Endothelial cell of umbilical vein (primary cell): ENCODE results near the gene TIMM10B. TPM values are rescaled to one million over a fixed set of nuclear protein-coding genes. Genes with fewer than 3 reads are reported as not detected.

ENCODE experiments used
- BruUV-seq: library from RNA; stranded (reverse); fragments of 400-500 nt; replicated peaks from 2 replicates; lab custom pipeline; 2021; lab: Mats Ljungman, UMichigan
- CTCF ChIA-PET: fragments of 300-600, 350-600 bp; sonication (Branson Sonifier 250); formaldehyde crosslinking; loops from one replicate; lab custom pipeline; 2021; ENCODE audit warnings: antibody characterized with exemption, inconsistent platforms; lab: Charles Lee
- POLR2A ChIA-PET: fragments of 300-600, 350-600 bp; sonication (Branson Sonifier 250); formaldehyde crosslinking; loops from one replicate; lab custom pipeline; 2021; ENCODE audit warnings: antibody characterized with exemption, inconsistent platforms; lab: Charles Lee
- DNase-seq: peaks from one replicate; pipeline ENCODE4 v3.0.0-alpha.2; 2011; ENCODE audit warnings: low read depth, low spot score
- FAIRE-seq: peaks from 2 replicates; lab custom pipeline; 2011; peaks lifted over from hg19 to GRCh38; lab: Jason Lieb, UNC
- H2AFZ ChIP-seq: 2 replicates; pipeline ENCODE4 v1.6.0; 2012; ENCODE audit warnings: low read depth, low read length, control low read depth, inconsistent platforms
- H3K27ac ChIP-seq: 2 replicates; pipeline ENCODE4 v1.5.1; 2011; ENCODE audit warnings: low read depth, mild to moderate bottlenecking, control low read depth, low read length, moderate library complexity; ENCODE audit not compliant: insufficient read depth
- H3K27me3 ChIP-seq, 2 experiments: 2 replicates each; pipeline versions ENCODE4 v1.6.0 to v1.6.1; 2011; ENCODE audit warnings: low read length in 2 of 2, mixed read lengths in 1 of 2; ENCODE audit not compliant: control insufficient read depth in 2 of 2, insufficient read depth in 2 of 2
- H3K36me3 ChIP-seq, 2 experiments: 2 replicates in 1 of 2; 3 replicates in 1 of 2; pipeline ENCODE4 v1.5.1; 2011; ENCODE audit warnings: low read length in 2 of 2, mild to moderate bottlenecking in 1 of 2, moderate library complexity in 1 of 2; ENCODE audit not compliant: control insufficient read depth in 2 of 2, insufficient read depth in 2 of 2; ENCODE audit errors: extremely low read depth in 1 of 2
- H3K4me1 ChIP-seq: 3 replicates; pipeline ENCODE4 v1.5.1; 2011; ENCODE audit warnings: mild to moderate bottlenecking, low read length; ENCODE audit not compliant: control insufficient read depth, insufficient read depth; ENCODE audit errors: extremely low read depth
- H3K4me2 ChIP-seq: 2 replicates; pipeline ENCODE4 v1.6.1; 2011; ENCODE audit warnings: low read length, control low read depth, mixed read lengths; ENCODE audit not compliant: insufficient read depth
- H3K4me3 ChIP-seq, 3 experiments: fragments of 200-600 bp in 1 of 3; sonication (generic), shearing (Covaris generic) in 1 of 3; replicated peaks in 1 of 3; 2 replicates each; pipeline ENCODE4 v1.5.1; 2011 to 2016; ENCODE audit warnings: control low read depth in 3 of 3, low read length in 3 of 3, mild to moderate bottlenecking in 2 of 3, inconsistent platforms in 1 of 3, low read depth in 1 of 3, moderate library complexity in 1 of 3; ENCODE audit not compliant: insufficient read depth in 1 of 3
- H3K79me2 ChIP-seq: 2 replicates; pipeline ENCODE4 v1.6.0; 2012; ENCODE audit warnings: low read length, inconsistent platforms; ENCODE audit not compliant: control insufficient read depth, insufficient read depth
- H3K9ac ChIP-seq: replicated peaks from 2 replicates; pipeline ENCODE3; 2011; ENCODE audit warnings: low read length, control low read depth; ENCODE audit not compliant: insufficient read depth; ENCODE audit errors: extremely low read depth
- H3K9me1 ChIP-seq: replicated peaks from 3 replicates; pipeline ENCODE4 v1.6.0; 2011; ENCODE audit warnings: mild to moderate bottlenecking, low read length; ENCODE audit not compliant: control insufficient read depth, insufficient read depth; ENCODE audit errors: extremely low read depth
- H3K9me3 ChIP-seq: replicated peaks from 2 replicates; pipeline ENCODE4 v1.5.1; 2012; ENCODE audit warnings: low read length, inconsistent platforms; ENCODE audit not compliant: control insufficient read depth, insufficient read depth
- H4K20me1 ChIP-seq: replicated peaks from 2 replicates; pipeline ENCODE3; 2011; ENCODE audit warnings: mild to moderate bottlenecking, low read length; ENCODE audit not compliant: control insufficient read depth, insufficient read depth; ENCODE audit errors: extremely low read depth
- EZH2 ChIP-seq: IDR thresholded peaks from 2 replicates; pipeline ENCODE4 v1.6.1; 2012; ENCODE audit warnings: borderline replicate concordance, low read depth, mild to moderate bottlenecking, moderate library complexity, low read length, inconsistent platforms; ENCODE audit not compliant: severe bottlenecking
- FOS ChIP-seq: IDR thresholded peaks from 2 replicates; pipeline ENCODE4 v1.6.1; 2011; ENCODE audit warnings: mild to moderate bottlenecking, low read length, moderate library complexity, borderline replicate concordance; ENCODE audit not compliant: insufficient read depth
- GATA2 ChIP-seq: IDR thresholded peaks from 2 replicates; pipeline ENCODE4 v1.7.0; 2011; ENCODE audit warnings: low read depth, mild to moderate bottlenecking, moderate library complexity, mixed read lengths, low read length; ENCODE audit not compliant: insufficient read length, insufficient read depth
- JUN ChIP-seq: IDR thresholded peaks from 2 replicates; pipeline ENCODE4 v1.6.1; 2011; ENCODE audit warnings: borderline replicate concordance, low read depth; ENCODE audit not compliant: insufficient read length, insufficient read depth
- MAX ChIP-seq: IDR thresholded peaks from 2 replicates; pipeline ENCODE4 v1.6.1; 2011; ENCODE audit not compliant: insufficient read depth, insufficient read length
- MYC ChIP-seq: IDR thresholded peaks from one replicate; pipeline ENCODE4 v1.6.1; 2011; ENCODE audit warnings: mild to moderate bottlenecking, low read depth, low read length
- POLR2A ChIP-seq: IDR thresholded peaks from 2 replicates; pipeline ENCODE4 v1.6.1; 2012; ENCODE audit warnings: low read depth, mild to moderate bottlenecking, control low read depth, low read length
- POLR2AphosphoS5 ChIP-seq: IDR thresholded peaks from 2 replicates; pipeline ENCODE4 v1.6.1; 2012; ENCODE audit warnings: low read depth, mild to moderate bottlenecking, control low read depth, low read length, moderate library complexity; ENCODE audit not compliant: insufficient read depth
- dilution Hi-C: fragments of 300-500 bp; cut with MboI; formaldehyde crosslinking; loops from one replicate; pipeline ENCODE4 v1.15.0; 2019; ENCODE audit warnings: low sequenced_read_pairs; ENCODE audit not compliant: extremely low pct_ligation_motif_present
- intact Hi-C: fragments of 100-400 bp; cut with micrococcal nuclease; formaldehyde crosslinking; loops from one replicate; pipeline ENCODE4 v1.10.0; 2022
- polyA plus RNA-seq, 4 experiments: library from polyadenylated mRNA; depleted of rRNA in 3 of 4; stranded (reverse) in 3 of 4; unstranded in 1 of 4; fragments of >200 nt; gene quantifications; 2 replicates each; pipeline versions ENCODE4 v1.2.1 to v1.2.3, GENCODE V29; 2011 to 2012; ENCODE audit warnings: missing spikeins in 1 of 4
- total RNA-seq: library from RNA; stranded (reverse); gene quantifications from 2 replicates; pipeline ENCODE4 v1.2.3, GENCODE V29; 2021
- TF ChIP-seq, protein P1 (sequence below), 2 donors: IDR thresholded peaks; 1 replicate in 1 of 2; 2 replicates in 1 of 2; pipeline ENCODE4 v1.5.1; 2011; ENCODE audit warnings: low read length in 2 of 2, mild to moderate bottlenecking in 2 of 2, moderate library complexity in 2 of 2, control low read depth in 1 of 2, inconsistent platforms in 1 of 2, low read depth in 1 of 2; ENCODE audit not compliant: insufficient read depth in 1 of 2; ENCODE audit errors: extremely low read depth in 1 of 2

Gene TIMM10B
- total and polyA plus RNA-seq, 2 donors (not counting 3 experiments of a cell fraction or from before 2014, with no cell fraction given): 31.3 to 36.5 TPM

DNA sequence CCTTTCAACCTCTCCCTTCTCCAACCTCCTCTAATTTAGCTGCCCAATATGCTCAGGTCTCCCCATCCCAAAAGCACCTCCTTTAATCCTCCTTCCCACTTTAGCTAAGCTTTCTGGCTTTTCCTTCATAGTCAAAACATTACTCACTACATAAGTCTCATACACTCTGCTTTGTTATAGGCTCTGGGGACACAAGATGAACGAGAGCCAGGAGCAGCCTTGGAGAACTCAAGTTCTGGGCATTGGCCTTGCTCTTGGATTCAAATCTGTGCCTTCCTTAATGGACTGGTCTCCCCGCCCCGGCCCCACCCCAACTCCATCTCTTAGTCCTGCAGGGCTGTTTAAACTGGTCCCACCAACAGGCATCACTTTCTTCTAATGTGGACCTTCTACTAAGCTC lies 29.1 kb upstream of the TIMM10B start:
- ChIA-PET POLR2A (no interaction called here), CTCF (interaction anchor here (0.7 to 3.7 kb wide), 3 partner anchors 9 to 73 kb away, joined by 3 to 16 read pairs (median 10); no protein-coding TSS in a partner anchor)
- H3K9me1 ChIP-seq: no peaks in the 10 kb centered on the region
- no peak overlapping the region for H3K4me2 ChIP-seq
- H3K4me1 ChIP-seq: no peaks in the 10 kb centered on the region
- FAIRE-seq (no peak), DNase-seq (no peak)
- dilution Hi-C loops: no loop called here
- no peaks in the 10 kb centered on the region for H3K9me3 ChIP-seq
- H3K27ac ChIP-seq: no peak overlapping the region
- H2AFZ ChIP-seq: no peak overlapping the region
- no peaks in the 10 kb centered on the region for H4K20me1 ChIP-seq
- no peak for TF ChIP-seq MYC
- no peak for TF ChIP-seq JUN
- TF ChIP-seq EZH2: no peak
- TF ChIP-seq, protein P1, sequence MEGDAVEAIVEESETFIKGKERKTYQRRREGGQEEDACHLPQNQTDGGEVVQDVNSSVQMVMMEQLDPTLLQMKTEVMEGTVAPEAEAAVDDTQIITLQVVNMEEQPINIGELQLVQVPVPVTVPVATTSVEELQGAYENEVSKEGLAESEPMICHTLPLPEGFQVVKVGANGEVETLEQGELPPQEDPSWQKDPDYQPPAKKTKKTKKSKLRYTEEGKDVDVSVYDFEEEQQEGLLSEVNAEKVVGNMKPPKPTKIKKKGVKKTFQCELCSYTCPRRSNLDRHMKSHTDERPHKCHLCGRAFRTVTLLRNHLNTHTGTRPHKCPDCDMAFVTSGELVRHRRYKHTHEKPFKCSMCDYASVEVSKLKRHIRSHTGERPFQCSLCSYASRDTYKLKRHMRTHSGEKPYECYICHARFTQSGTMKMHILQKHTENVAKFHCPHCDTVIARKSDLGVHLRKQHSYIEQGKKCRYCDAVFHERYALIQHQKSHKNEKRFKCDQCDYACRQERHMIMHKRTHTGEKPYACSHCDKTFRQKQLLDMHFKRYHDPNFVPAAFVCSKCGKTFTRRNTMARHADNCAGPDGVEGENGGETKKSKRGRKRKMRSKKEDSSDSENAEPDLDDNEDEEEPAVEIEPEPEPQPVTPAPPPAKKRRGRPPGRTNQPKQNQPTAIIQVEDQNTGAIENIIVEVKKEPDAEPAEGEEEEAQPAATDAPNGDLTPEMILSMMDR (IDR thresholded peaks at IDR 0.05; ENCODE audit: extremely low read depth in 1 of 2, insufficient read depth in 1 of 2, low read depth in 1 of 2, low read length in 2 of 2): no peak
- no peak for TF ChIP-seq FOS
- H3K9ac ChIP-seq: no peak overlapping the region
- no TSS peak for BruUV-seq
- H3K79me2 ChIP-seq: no peaks in the 10 kb centered on the region
- no peak overlapping the region for H3K4me3 ChIP-seq
- intact Hi-C loops: no loop called here
- H3K27me3 ChIP-seq: no peaks in the 10 kb centered on the region
- peaks cover 3 to 48% of the 10 kb centered on the region in 2 experiments for H3K36me3 ChIP-seq

DNA sequence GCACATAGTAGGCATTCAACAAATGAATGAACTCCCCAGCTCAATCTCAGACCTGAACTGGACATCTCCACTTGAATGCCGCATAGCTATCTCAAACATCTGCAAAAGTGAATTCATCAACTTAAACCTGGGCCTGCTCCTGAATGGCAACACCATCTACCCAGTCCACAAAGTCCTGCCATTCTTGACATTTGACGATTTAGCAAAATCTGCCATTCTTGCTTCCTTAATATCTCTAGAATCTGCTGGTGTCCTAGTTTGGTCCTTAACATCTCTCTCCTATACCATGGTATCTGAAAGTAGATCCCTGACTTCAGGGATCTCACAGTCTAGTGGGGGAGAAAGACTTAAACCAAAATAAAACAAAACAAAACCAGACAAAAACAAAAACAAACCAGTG lies 28.1 kb upstream of the TIMM10B start:
- intact Hi-C loops (no loop called here), dilution Hi-C loops (no loop called here)
- Histone ChIP-seq H2AFZ (no peak overlapping the region), H3K4me1 (no peaks in the 10 kb centered on the region), H3K9ac (no peak overlapping the region), H3K27me3 (no peaks in the 10 kb centered on the region), H3K36me3 (peaks cover 3 to 55% of the 10 kb centered on the region in 2 experiments), H3K4me2 (no peak overlapping the region), H4K20me1 (no peaks in the 10 kb centered on the region), H3K9me3 (no peaks in the 10 kb centered on the region), H3K79me2 (no peaks in the 10 kb centered on the region), H3K27ac (no peak overlapping the region), H3K9me1 (no peaks in the 10 kb centered on the region), H3K4me3 (no peak overlapping the region)
- TF ChIP-seq EZH2 (no peak), MAX (no peak), JUN (no peak), POLR2A (no peak), POLR2AphosphoS5 (no peak), MYC (no peak), GATA2 (no peak), FOS (no peak)
- TF ChIP-seq, protein P1 (IDR thresholded peaks at IDR 0.05; ENCODE audit: extremely low read depth in 1 of 2, insufficient read depth in 1 of 2, low read depth in 1 of 2, low read length in 2 of 2): no peak
- DNase-seq (no peak), FAIRE-seq (no peak)
- no TSS peak for BruUV-seq
- ChIA-PET CTCF (interaction anchor here (0.6 to 3.7 kb wide), 5 partner anchors 10 to 74 kb away, joined by 3 to 18 read pairs (median 10); partner anchors contain the start of gene HPX), POLR2A (no interaction called here)
